ENCODE measurements around the gene SCARB1.
"Not testable (repeated sequence)": the region's sequence is repeated elsewhere in the genome, so short reads cannot be mapped to it uniquely, and the experiment has no call there.

SCARB1 gene

DNA sequence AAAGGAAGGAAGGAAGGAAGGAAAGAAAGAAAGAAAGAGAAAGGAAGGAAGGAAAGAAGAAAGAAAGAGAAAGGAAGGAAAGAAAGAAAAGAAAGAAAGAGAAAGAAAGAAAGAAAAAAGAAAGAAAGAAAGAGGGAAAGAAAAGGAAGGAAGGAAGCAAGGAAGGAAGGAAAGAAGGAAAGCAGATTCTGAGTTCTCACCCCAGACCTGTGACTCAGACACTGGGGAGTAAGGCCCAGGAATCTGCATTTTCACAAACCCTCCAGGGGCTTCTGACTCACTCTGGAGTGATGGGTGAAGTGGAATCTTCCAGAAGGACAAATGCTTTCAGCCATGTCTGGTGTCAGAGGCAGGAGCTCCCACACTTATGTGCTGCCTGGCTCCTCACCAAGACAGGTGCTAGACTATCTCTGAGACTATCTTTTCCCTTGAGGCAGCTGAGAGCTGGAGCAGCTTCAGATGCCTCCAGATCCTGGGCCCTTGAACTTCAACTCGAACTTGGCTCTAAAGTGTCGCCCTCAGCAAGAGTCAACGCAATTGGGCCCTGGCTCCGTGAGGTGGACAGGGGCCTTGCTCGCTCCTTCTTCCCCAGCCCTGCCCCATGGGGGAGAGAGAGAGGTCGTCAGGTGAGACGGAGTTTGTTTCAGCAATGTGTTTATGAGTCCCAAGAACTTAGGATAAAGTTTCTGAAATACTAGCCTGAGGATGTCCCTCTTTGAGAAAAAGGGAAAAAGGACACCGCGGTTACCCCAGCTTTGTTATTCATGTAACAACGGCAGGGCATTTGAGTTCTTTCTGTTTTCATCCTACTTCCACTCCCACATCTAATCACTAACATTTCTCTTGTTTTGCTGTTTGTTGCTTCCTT is 19.8 kb upstream of the SCARB1 start:
- no peak for DNase-seq

DNA sequence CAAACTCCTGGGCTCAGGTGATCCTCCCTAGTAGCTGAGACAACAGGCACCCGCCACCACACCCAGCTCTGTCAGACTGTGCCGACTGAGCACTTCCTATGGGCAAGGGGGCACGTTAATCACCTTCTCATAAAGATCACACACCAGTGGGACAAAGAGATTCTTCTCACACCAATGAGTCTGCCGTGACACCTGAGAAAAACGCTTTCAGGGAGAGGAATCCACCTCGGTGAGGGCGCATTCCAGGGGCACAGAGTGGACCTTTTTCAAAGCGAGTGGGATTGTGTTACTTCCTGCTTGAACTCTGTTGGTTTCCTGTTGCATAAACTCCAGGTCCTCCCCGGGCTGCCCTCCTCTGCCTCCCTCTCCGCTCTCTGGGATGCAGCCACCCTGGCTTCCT is 17.5 kb upstream of the SCARB1 start:
- no peak for DNase-seq

- not testable (repeated sequence) for DNase-seq
Measured at GRCh38 chr12:124880335-124880734, 16.7 kb upstream of the SCARB1 start.

- no peak for DNase-seq
Measured at GRCh38 chr12:124878795-124879516, 15.3 kb upstream of the SCARB1 start.

- no peak for DNase-seq
Measured at GRCh38 chr12:124877423-124877822, 13.8 kb upstream of the SCARB1 start.

DNA sequence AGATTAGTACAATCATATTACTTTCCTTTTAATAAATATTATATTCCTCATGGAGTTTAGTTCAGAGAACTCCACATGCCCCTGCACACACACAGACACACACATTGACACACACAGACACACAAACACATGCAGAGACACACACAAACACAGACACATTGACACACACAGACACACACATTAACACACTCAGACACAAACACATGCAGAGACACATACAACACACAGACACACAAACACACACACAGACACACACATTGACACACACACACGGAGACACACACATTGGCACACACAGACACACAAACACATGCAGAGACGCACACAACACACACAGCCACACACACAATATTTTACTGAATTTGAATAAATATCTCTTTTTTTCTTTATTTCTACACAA is 12.5 kb upstream of the SCARB1 start:
- no peak for DNase-seq

- DNase-seq, result no peak
Measured at GRCh38 chr12:124875803-124876132, 12.1 kb upstream of the SCARB1 start.

GRCh38 chr12:124874988-124875802 is 11.5 kb upstream of the SCARB1 start:
- no peak for DNase-seq

DNA sequence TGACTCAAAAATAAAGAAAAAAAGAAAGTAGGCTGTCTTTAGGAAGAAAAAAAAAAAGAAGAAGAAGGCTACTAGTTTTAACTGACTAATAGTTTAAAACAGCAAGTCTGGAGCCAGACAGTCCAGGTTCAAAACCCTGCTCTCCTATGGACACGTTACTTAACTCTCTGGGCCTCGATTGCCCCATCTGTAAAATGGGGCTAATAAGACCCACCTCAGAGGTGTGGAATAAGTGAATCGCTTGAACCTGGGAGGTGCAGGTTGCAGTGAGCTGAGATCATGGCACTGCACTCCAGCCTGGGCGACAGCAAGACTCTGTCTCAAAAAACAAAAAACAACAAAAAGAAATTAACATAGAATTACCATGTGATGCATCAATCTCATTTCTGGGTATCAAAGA is 10.5 kb upstream of the SCARB1 start:
- no peak for DNase-seq

DNA sequence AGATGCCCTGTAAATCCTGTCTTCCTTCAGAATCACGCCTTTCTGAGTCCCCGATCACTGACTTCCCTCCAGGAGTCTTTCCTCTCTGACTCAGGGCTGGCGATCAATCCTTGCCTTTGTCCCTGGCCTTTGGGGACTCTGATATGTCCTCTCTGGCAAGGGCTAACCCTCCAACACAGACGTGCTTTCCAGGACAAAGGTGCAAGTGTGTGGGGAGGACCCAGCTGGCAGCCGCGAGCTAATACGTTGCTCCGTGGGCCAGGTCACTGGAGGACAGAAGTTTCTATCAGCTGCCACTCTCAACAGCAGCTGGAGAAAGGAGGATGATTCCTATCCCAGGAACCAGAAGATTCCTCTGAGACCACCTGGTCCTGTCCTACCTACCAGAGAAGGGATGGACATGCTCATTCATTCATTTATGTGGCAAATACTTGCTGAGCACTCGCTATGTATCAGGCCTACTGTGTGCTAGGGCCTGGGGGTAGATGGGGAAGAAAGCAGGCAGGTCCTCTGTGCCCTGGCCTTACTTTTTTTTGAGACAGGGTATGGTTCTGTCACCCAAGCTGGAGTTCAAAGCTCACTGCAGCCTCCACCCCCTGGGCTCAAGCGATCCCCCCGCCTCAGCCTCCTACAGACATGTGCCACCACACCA is 8.5 kb upstream of the SCARB1 start:
- DNase-seq, result no peak

DNA sequence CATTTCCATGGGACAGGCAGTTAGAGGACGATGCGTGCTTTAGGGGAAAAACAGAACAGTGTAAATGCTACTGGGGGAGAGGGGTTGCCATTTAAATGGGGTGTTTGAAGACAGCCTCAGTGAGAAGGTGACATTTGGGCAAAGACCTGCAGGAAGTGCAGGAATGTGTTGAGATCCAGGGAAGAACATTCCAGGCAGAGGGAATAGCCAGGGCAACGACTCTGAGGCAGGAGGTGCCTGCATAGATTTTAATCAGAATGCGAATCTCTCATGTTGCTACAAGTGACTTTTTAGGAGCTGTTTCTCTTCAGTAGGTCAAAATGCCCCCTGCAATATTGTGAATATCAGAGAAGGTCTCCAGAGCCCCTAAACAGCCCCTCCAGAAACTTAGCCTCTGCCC is 7.6 kb upstream of the SCARB1 start:
- DNase-seq, result no peak

GRCh38 chr12:124870515-124870914 is 6.9 kb upstream of the SCARB1 start:
- no peak for DNase-seq

GRCh38 chr12:124869059-124869665 is 5.5 kb upstream of the SCARB1 start:
- DNase-seq, result no peak

GRCh38 chr12:124868252-124869058 is 4.8 kb upstream of the SCARB1 start:
- DNase-seq, result no peak

- DNase-seq, result no peak
Measured at GRCh38 chr12:124867401-124867930, 3.8 kb upstream of the SCARB1 start.

DNA sequence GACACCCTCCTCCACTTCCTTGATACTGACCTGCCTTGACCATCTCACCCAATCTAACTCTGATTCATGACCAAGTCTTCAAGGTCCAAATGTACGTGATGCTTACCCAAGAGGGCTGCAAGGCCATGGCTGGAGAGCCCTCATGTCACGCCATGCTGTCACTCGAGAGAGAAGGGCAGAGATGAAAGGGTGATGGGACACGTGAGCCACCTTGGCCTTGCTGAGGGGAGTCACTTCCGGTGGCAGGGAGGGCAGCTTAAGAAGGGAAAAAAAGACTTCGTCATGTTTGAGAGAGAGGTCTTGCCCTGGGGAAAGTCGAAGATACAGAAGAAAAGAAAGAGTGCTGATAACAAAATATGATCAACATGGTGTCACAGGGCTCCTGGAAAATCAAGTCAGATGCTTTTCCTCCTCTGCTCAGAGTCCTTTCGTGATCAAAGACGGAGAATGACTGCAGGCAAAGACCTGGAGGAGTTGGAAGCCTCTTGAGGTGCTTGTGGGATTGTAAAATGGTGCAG is 3.3 kb upstream of the SCARB1 start:
- no peak for DNase-seq

DNA sequence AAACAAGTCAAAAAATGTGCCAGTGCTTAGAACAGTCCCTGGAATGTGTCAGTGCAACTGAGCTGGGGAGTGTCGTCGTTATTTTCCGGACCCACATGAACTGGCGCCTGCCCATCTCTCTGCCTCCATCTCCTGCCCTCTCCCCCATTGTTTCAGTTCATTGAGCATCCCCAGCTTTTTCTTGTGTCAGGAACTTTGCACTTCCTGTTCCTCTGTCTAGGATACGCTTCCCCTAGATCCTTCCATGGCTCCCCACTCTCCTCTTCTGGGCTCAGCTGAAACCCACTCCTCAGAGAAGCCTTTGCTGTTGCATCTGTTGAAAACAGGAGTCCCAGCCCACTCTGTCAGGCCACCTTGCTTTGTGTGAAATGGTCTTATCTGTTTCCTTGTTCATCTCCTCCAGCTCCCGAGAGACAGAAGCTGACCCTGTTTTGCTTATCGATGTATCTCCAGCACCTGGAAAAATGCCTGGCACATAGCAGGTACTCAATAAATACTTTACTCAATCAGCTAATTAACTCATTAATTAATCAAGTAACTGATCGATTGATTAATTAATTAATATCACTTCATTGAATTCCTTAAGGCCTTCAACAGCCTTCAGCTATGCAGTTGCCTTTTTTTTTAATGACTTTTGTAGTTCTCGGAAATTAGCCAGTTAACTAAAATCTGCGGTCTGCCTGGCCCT is 2.7 kb upstream of the SCARB1 start:
- DNase-seq, result no peak

DNA sequence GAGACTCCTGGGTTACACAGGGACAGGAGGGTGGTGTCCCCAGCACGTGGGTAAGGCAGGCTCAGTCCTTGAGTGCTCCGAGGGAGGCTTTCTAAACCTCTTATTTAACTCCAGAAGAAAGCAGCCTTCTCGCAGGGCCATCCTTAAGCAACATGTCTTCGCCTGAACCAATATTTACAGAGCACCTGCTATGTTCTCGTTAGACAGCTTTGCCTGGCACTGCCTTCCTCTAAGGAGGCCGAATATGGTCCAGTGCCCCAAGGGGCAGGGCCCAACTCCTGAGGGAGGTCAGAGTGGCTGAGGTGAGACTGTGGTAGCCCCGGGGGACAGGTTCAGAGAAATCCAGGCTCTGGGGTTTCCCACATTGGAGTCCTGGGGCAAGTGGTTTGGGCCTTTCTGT is 2.1 kb upstream of the SCARB1 start:
- no peak for DNase-seq

DNA sequence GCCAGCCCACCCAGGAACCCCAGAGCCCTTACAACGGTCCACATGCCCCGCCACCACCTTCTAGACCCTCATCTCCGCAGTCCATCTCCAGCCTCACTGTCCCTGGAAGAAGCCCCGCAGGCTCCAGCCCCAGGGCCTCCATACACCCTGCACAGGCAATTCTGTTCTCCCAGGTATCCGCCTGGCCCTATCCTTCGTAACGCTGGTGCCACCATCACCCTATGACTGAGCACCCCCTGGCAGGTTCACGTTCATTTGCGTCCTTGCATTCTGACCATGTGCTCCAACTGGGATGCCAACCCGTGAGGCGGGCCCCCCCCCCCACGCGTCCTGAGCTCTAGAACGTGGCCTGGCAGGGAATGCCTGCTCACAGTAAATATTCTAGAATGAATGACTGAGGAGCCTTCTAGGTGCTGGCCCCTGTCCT is 675 bp upstream of the SCARB1 start:
- no peak for DNase-seq

DNA sequence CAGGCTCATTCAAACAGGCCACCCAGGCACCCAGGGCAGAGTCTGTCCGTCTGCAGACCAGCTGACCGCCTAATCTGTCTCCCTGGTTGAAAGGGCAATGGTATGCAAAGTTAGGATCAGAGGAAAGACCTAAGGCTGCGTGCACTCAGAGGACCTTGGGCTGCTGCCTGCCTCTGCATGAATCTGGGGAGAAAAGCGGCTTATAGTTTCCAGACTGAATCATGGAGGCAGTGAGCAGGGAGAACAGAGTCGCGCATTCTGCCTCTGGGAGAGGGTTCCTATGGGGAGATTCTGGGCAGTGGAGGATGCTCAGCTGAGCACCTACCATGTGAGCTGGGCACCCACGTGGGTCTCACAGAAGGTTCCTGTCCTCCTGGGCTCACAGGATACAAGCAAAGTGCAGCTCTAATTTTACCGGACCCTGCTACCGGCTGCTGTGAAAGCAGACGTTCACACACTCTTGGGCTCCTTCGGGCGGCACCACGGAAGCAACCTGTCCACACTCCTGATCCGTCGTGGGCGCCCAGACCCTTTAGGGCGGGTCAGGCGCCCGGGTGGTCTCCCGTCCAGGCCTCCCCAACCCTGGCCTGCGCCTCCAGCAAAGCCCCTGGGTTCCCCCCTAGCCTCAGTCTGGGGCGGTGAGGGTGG is 772 bp downstream of the SCARB1 start:
- no peak for DNase-seq

Measured in NCI-H2081 treated with DMSO at 0.1 percent for 48 hours (cell line).